K562 (cell line): ENCODE data around the gene MAB21L4. TPM values are rescaled to one million over a fixed set of nuclear protein-coding genes. Genes with fewer than 3 reads are reported as not detected.

Experiments used
- ATAC-seq: fragments of 200-7000 bp; cut with Tn5 transposase; 3 replicates; pipeline ENCODE4 v1.9.1; 2020; ENCODE audit warnings: moderate library complexity
- BruUV-seq: library from RNA; stranded (reverse); fragments of 400-500 nt; replicated peaks from 2 replicates; lab custom pipeline; 2021; lab: Mats Ljungman, UMichigan
- CTCF ChIA-PET: fragments of 300-600 bp; formaldehyde crosslinking; extraction: SDS; loops from one replicate; lab custom pipeline; 2021; ENCODE audit warnings: low intra/inter-chr PET ratio; lab: Yijun Ruan, JAX
- POLR2A ChIA-PET: fragments of 300-600, 350-650 bp; sonication (Branson Sonifier 250); formaldehyde crosslinking; extraction: SDS; loops from one replicate; lab custom pipeline; 2021; ENCODE audit warnings: antibody characterized with exemption, inconsistent platforms; lab: Yijun Ruan, JAX
- DNase-seq, 4 experiments: peaks; one replicate each; pipeline versions ENCODE4 v3.0.0 to v3.0.0-alpha.2; 2011 to 2018; ENCODE audit warnings: low spot score in 3 of 4, mixed read lengths in 3 of 4; ENCODE audit errors: extremely low read depth in 1 of 4
- FAIRE-seq: peaks from 2 replicates; lab custom pipeline; 2011; peaks lifted over from hg19 to GRCh38; lab: Jason Lieb, UNC
- H2AFZ ChIP-seq: 2 replicates; pipeline ENCODE4 v1.6.0; 2011; ENCODE audit warnings: low read depth, low read length, control low read depth, inconsistent platforms
- H3K27ac ChIP-seq: fragments of 200-600 bp; 3 replicates; pipeline ENCODE4 v1.8.0; 2011; ENCODE audit warnings: low read depth, mild to moderate bottlenecking, control low read depth, inconsistent platforms, low read length, moderate library complexity, mixed read lengths; ENCODE audit errors: extremely low read depth
- H3K27me3 ChIP-seq, 2 experiments: fragments of 300-600 bp in 1 of 2; 2 replicates in 1 of 2; 3 replicates in 1 of 2; pipeline versions ENCODE4 v1.6.0 to v1.8.0; 2011; ENCODE audit warnings: inconsistent platforms in 2 of 2, low read length in 2 of 2, mild to moderate bottlenecking in 1 of 2, mixed read lengths in 1 of 2, moderate library complexity in 1 of 2; ENCODE audit not compliant: control insufficient read depth in 2 of 2, insufficient read depth in 2 of 2
- H3K36me3 ChIP-seq: fragments of 300-600 bp; 3 replicates; pipeline ENCODE4 v1.8.0; 2011; ENCODE audit warnings: mild to moderate bottlenecking, low read length, inconsistent platforms; ENCODE audit not compliant: control insufficient read depth, insufficient read depth
- H3K4me1 ChIP-seq, 2 experiments: fragments of 200-600 bp in 1 of 2; replicated peaks in 1 of 2; 2 replicates in 1 of 2; 3 replicates in 1 of 2; pipeline versions ENCODE4 v1.5.1 to v1.8.0; 2011; ENCODE audit warnings: inconsistent platforms in 2 of 2, low read length in 2 of 2, mild to moderate bottlenecking in 1 of 2, mixed read lengths in 1 of 2, moderate library complexity in 1 of 2; ENCODE audit not compliant: control insufficient read depth in 2 of 2, insufficient read depth in 2 of 2
- H3K4me2 ChIP-seq: 2 replicates; pipeline ENCODE4 v1.6.1; 2011; ENCODE audit warnings: low read length, control low read depth, inconsistent platforms, mixed read lengths; ENCODE audit not compliant: insufficient read depth
- H3K4me3 ChIP-seq: fragments of 200-600 bp; sonication (generic), shearing (Covaris generic); 2 replicates; pipeline ENCODE4 v1.5.1; 2016; ENCODE audit warnings: control low read depth, inconsistent platforms
- H3K79me2 ChIP-seq: fragments of 200-600 bp; 3 replicates; pipeline ENCODE4 v1.8.0; 2011; ENCODE audit warnings: low read length, inconsistent platforms; ENCODE audit not compliant: control insufficient read depth, insufficient read depth
- H3K9ac ChIP-seq, 2 experiments: 2 replicates each; pipeline versions ENCODE4 v1.6.0 to v1.6.1; 2011; ENCODE audit warnings: low read depth in 2 of 2, low read length in 2 of 2, control low read depth in 1 of 2, inconsistent platforms in 1 of 2, mild to moderate bottlenecking in 1 of 2, mixed read lengths in 1 of 2; ENCODE audit not compliant: insufficient read depth in 1 of 2
- H3K9me1 ChIP-seq: one replicate; pipeline ENCODE4 v1.6.0; 2011; ENCODE audit warnings: inconsistent platforms, mild to moderate bottlenecking, low read length, moderate library complexity; ENCODE audit not compliant: control insufficient read depth, insufficient read depth
- H3K9me3 ChIP-seq: replicated peaks from 2 replicates; pipeline ENCODE4 v1.5.1; 2011; ENCODE audit warnings: low read depth, low read length, inconsistent platforms; ENCODE audit not compliant: control insufficient read depth, insufficient read depth
- H4K20me1 ChIP-seq: replicated peaks from 2 replicates; pipeline ENCODE4 v1.6.1; 2011; ENCODE audit warnings: low read length, inconsistent platforms, mixed read lengths; ENCODE audit not compliant: control insufficient read depth, insufficient read depth
- E2F6 ChIP-seq, 2 experiments: IDR thresholded peaks; 2 replicates each; pipeline ENCODE4 v1.6.1; 2011; ENCODE audit warnings: borderline replicate concordance in 1 of 2, control low read depth in 1 of 2, low read depth in 1 of 2, low read length in 1 of 2, mild to moderate bottlenecking in 1 of 2, mixed read lengths in 1 of 2, moderate library complexity in 1 of 2; ENCODE audit not compliant: insufficient read depth in 1 of 2, insufficient read length in 1 of 2, poor library complexity in 1 of 2, severe bottlenecking in 1 of 2; ENCODE audit errors: extremely low read depth in 1 of 2
- KLF16 ChIP-seq: IDR thresholded peaks from 2 replicates; pipeline ENCODE4 v1.6.1; 2016; ENCODE audit warnings: antibody characterized with exemption
- MAFG ChIP-seq: fragments of 450-650 bp; conservative IDR thresholded peaks from 2 replicates; pipeline ENCODE4 v1.6.1; 2016; ENCODE audit warnings: missing genetic modification characterization, missing compliant biosample characterization
- NONO ChIP-seq, 2 experiments: fragments of 200-400 bp in 1 of 2; fragments of 450-650 bp in 1 of 2; formaldehyde crosslinking in 1 of 2; IDR thresholded peaks; 2 replicates each; pipeline ENCODE4 v1.6.1; 2017; ENCODE audit warnings: low read depth in 2 of 2, mild to moderate bottlenecking in 2 of 2, moderate library complexity in 2 of 2, low read length in 1 of 2
- PML ChIP-seq: IDR thresholded peaks from 2 replicates; pipeline ENCODE4 v1.6.1; 2012; ENCODE audit warnings: low read length, inconsistent platforms
- PYGO2 ChIP-seq: fragments of 450-650 bp; IDR thresholded peaks from 2 replicates; pipeline ENCODE4 v1.6.1; 2016; ENCODE audit warnings: mild to moderate bottlenecking, missing genetic modification characterization, moderate library complexity, missing compliant biosample characterization
- RBFOX2 ChIP-seq: fragments of 200-400 bp; formaldehyde crosslinking; IDR thresholded peaks from 2 replicates; pipeline ENCODE4 v1.6.1; 2017; ENCODE audit warnings: low read depth, mild to moderate bottlenecking, low read length, moderate library complexity
- ZNF551 ChIP-seq: fragments of 250-450 bp; sonication (Bioruptor Pico); IDR thresholded peaks from 2 replicates; pipeline ENCODE4 v1.5.0; 2021; ENCODE audit warnings: mild to moderate bottlenecking, moderate library complexity
- WGBS: fragments of 100-300 bp; shearing (Covaris generic); methylation state at CpG from one replicate; pipeline ENCODE4 v1.1.6; 2016; ENCODE audit warnings: low coverage, mixed read lengths; ENCODE audit not compliant: insufficient coverage; ENCODE audit errors: missing lambda C conversion rate; 5-methylcytosine and 5-hydroxymethylcytosine counted together
- in situ Hi-C: fragments of 300-500 bp; cut with MboI; formaldehyde crosslinking; loops from 4 replicates; pipeline ENCODE4 v1.15.0; 2018; ENCODE audit warnings: inconsistent platforms, mixed read lengths
- intact Hi-C: fragments of 100-400 bp; cut with micrococcal nuclease; formaldehyde crosslinking; loops from 2 replicates; pipeline ENCODE4 v1.14.2; 2022
- polyA plus RNA-seq, 8 experiments: library from polyadenylated mRNA; depleted of rRNA in 4 of 8; stranded (reverse) in 5 of 8; unstranded in 3 of 8; fragments of >200 nt; fragmentation: Nextera tagmentation in 2 of 8; fragmentation: Illumina TruSeq in 1 of 8; extraction: Ambion mirVana in 2 of 8; extraction: Trizol in 1 of 8; gene quantifications; 2 replicates each; pipeline versions ENCODE4 v1.2.1 to v1.2.3, GENCODE V29; 2011 to 2014; ENCODE audit warnings: inconsistent platforms in 1 of 8, missing spikeins in 1 of 8
- total RNA-seq, 7 experiments: library from RNA; depleted of rRNA in 6 of 7; stranded (reverse); fragments of >200 nt in 6 of 7; fragmentation: Illumina TruSeq in 2 of 7; extraction: Trizol in 2 of 7; gene quantifications; 2 replicates each; pipeline versions ENCODE4 v1.2.1 to v1.2.3, GENCODE V29; 2011 to 2021; ENCODE audit warnings: low replicate concordance in 1 of 7
- TF ChIP-seq, protein P1 (sequence below): IDR thresholded peaks from 2 replicates; pipeline ENCODE4 v1.6.1; 2014; ENCODE audit warnings: antibody characterized with exemption
- TF ChIP-seq, protein P2 (sequence below), 2 experiments: fragments of 250-450 bp in 1 of 2; fragments of 450-650 bp in 1 of 2; sonication (Bioruptor Pico) in 1 of 2; IDR thresholded peaks; 2 replicates each; pipeline versions ENCODE4 v1.6.1 to v1.8.0; 2016 to 2021; ENCODE audit warnings: mild to moderate bottlenecking in 2 of 2, moderate library complexity in 2 of 2, missing compliant biosample characterization in 1 of 2, missing genetic modification characterization in 1 of 2
- TF ChIP-seq, protein P3 (sequence below), 2 experiments: fragments of 450-650 bp; conservative IDR thresholded peaks; 2 replicates each; pipeline ENCODE4 v1.6.1; 2017; ENCODE audit warnings: mild to moderate bottlenecking in 2 of 2, moderate library complexity in 2 of 2

Gene MAB21L4
- total and polyA plus RNA-seq, 9 of the 15 experiments (the other 6 are each of a cell fraction or from before 2014, with no cell fraction given), result 0.03 TPM; not detected in 8

DNA sequence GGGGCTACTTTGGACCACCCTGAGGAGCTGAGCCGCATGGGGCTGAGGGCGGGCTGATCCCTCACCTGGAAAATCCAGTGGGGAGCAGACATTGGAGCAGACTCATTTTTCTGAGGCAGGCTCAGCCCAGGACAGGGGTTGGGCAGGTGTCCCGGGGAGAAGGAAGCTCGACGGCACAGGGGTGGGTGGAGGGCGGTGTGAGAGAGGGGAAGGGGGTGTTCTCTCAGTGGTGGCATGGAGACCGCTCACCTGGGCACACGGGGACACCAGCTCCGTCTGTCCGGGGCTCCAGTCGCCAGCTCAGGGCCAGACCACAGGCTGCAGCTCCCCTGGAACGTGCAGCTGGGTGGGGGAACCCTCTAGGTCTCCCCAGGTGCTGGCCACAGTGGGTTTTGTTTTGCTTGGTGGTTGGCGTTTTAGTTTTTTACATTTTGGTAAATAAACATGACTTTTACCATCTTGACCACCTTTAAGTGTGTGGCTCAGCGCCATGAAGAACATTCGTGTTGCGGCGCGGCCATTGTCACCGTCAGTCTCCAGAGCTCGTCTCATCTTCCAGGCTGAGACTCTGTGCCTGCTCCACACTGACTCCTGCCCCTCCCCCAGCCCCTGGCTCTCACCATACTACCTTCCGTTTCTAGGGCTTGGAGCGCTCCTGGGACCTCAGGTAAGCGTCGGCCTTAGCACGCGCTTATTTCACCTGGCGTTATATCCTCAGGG is 4.3 kb upstream of the MAB21L4 start:
- no peak overlapping the region for H3K9ac ChIP-seq
- no peak overlapping the region for H3K4me3 ChIP-seq
- peaks cover 0 to 41% of the 10 kb centered on the region in 2 experiments; a peak in 3 of 5 replicates for H3K27me3 ChIP-seq
- H3K9me3 ChIP-seq, result no peaks in the 10 kb centered on the region
- ChIA-PET CTCF (no interaction called here), POLR2A (no interaction called here)
- 0 out of 2 replicates have a peak, but pooled peaks cover 7% of the 10 kb centered on the region for H4K20me1 ChIP-seq
- H2AFZ ChIP-seq, result no peak overlapping the region
- WGBS, result 34% methylated on average over 14 of the region's 27 CpGs
- H3K79me2 ChIP-seq, result no peaks in the 10 kb centered on the region
- BruUV-seq, result no TSS peak
- DNase-seq (no peak), ATAC-seq (no peak), FAIRE-seq (no peak)
- H3K9me1 ChIP-seq, result no peaks in the 10 kb centered on the region
- TF ChIP-seq PML (no peak), KLF16 (no peak), RBFOX2 (no peak), ZNF551 (CRISPR knock-in tag) (no peak), NONO (IDR thresholded peaks at IDR 0.05; ENCODE audit: low read depth in 2 of 2, low read length in 1 of 2) (no peak), PYGO2 (tag) (no peak), E2F6 (IDR thresholded peaks at IDR 0.05; ENCODE audit: borderline replicate concordance in 1 of 2, extremely low read depth in 1 of 2, insufficient read depth in 1 of 2, insufficient read length in 1 of 2, low read depth in 1 of 2, low read length in 1 of 2, poor library complexity in 1 of 2, severe bottlenecking in 1 of 2) (no peak), MAFG (tag) (no peak)
- TF ChIP-seq, protein P1, sequence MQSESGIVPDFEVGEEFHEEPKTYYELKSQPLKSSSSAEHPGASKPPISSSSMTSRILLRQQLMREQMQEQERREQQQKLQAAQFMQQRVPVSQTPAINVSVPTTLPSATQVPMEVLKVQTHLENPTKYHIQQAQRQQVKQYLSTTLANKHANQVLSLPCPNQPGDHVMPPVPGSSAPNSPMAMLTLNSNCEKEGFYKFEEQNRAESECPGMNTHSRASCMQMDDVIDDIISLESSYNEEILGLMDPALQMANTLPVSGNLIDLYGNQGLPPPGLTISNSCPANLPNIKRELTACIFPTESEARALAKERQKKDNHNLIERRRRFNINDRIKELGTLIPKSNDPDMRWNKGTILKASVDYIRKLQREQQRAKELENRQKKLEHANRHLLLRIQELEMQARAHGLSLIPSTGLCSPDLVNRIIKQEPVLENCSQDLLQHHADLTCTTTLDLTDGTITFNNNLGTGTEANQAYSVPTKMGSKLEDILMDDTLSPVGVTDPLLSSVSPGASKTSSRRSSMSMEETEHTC, result no peak
- TF ChIP-seq, protein P2, sequence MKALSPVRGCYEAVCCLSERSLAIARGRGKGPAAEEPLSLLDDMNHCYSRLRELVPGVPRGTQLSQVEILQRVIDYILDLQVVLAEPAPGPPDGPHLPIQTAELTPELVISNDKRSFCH (CRISPR knock-in tag; IDR thresholded peaks at IDR 0.05), result no peak
- TF ChIP-seq, protein P2 (tag; IDR thresholded peaks at IDR 0.05), result no peak
- TF ChIP-seq, protein P3, sequence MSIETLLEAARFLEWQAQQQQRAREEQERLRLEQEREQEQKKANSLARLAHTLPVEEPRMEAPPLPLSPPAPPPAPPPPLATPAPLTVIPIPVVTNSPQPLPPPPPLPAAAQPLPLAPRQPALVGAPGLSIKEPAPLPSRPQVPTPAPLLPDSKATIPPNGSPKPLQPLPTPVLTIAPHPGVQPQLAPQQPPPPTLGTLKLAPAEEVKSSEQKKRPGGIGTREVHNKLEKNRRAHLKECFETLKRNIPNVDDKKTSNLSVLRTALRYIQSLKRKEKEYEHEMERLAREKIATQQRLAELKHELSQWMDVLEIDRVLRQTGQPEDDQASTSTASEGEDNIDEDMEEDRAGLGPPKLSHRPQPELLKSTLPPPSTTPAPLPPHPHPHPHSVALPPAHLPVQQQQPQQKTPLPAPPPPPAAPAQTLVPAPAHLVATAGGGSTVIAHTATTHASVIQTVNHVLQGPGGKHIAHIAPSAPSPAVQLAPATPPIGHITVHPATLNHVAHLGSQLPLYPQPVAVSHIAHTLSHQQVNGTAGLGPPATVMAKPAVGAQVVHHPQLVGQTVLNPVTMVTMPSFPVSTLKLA (conservative IDR thresholded peaks at IDR 0.05), result no peak
- in situ Hi-C loops (no loop called here), intact Hi-C loops (no loop called here)
- H3K4me1 ChIP-seq, result peaks cover 0 to 6% of the 10 kb centered on the region in 2 experiments; a peak in 1 of 5 replicates
- H3K36me3 ChIP-seq, result no peaks in the 10 kb centered on the region
- no peak overlapping the region for H3K4me2 ChIP-seq
- H3K27ac ChIP-seq, result no peak overlapping the region
